Measurements from ENCODE around the gene CD22.

- TF ChIP-seq EP300 (IDR thresholded peaks at IDR 0.05) (no peak), CTCF (IDR thresholded peaks at IDR 0.05) (no peak), POLR2AphosphoS5 (IDR thresholded peaks at IDR 0.05) (no peak)
Measured at GRCh38 chr19:35389192-35389861, 60.3 kb downstream of the CD22 start.
